ENCODE data around the gene WDR35. TPM values are rescaled to one million over a fixed set of nuclear protein-coding genes. Genes with fewer than 3 reads are reported as not detected.

WDR35 gene
- total RNA-seq, 1 donor from 2014 or later: 13.6 TPM

- H3K36me3 ChIP-seq (ENCODE audit: control insufficient read depth, insufficient read depth, low read length): no peaks in the 10 kb centered on the region
- H3K27me3 ChIP-seq (ENCODE audit: control insufficient read depth, insufficient read depth, low read length): no peaks in the 10 kb centered on the region
- no peak overlapping the region for H3K4me3 ChIP-seq (ENCODE audit: low read depth, low read length)
- TF ChIP-seq, protein P1, sequence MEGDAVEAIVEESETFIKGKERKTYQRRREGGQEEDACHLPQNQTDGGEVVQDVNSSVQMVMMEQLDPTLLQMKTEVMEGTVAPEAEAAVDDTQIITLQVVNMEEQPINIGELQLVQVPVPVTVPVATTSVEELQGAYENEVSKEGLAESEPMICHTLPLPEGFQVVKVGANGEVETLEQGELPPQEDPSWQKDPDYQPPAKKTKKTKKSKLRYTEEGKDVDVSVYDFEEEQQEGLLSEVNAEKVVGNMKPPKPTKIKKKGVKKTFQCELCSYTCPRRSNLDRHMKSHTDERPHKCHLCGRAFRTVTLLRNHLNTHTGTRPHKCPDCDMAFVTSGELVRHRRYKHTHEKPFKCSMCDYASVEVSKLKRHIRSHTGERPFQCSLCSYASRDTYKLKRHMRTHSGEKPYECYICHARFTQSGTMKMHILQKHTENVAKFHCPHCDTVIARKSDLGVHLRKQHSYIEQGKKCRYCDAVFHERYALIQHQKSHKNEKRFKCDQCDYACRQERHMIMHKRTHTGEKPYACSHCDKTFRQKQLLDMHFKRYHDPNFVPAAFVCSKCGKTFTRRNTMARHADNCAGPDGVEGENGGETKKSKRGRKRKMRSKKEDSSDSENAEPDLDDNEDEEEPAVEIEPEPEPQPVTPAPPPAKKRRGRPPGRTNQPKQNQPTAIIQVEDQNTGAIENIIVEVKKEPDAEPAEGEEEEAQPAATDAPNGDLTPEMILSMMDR (IDR thresholded peaks at IDR 0.05; ENCODE audit: insufficient read depth, low read length, poor library complexity, severe bottlenecking): no peak
- no peak for DNase-seq (ENCODE audit: low read depth)
These were observed 103.6 kb downstream of the WDR35 start for GRCh38 chr2:19886261-19886660.

DNA sequence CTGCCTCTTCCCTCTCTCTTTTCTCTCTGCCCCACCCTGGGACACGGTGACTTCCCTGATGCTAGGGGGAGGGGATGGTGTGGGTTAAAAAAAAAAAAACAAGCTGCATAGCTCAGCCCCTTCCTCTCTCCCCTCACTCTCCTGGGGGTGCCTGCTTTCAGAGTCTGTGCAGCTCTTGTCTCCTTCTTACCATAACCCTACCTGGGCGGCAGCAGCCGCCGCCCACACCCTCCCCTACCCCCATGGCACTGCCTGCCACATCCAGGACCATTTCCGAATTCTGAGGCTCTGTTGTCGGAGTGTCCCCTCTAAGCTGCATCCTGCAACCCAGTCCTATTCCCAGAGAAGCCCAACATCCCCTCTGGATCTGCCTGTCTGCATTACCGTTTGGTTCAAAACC, 104.1 kb downstream of the WDR35 start:
- Histone ChIP-seq H3K4me3 (ENCODE audit: low read depth, low read length) (no peak overlapping the region), H3K27me3 (ENCODE audit: control insufficient read depth, insufficient read depth, low read length) (no peaks in the 10 kb centered on the region), H3K36me3 (ENCODE audit: control insufficient read depth, insufficient read depth, low read length) (no peaks in the 10 kb centered on the region)
- TF ChIP-seq, protein P1 (IDR thresholded peaks at IDR 0.05; ENCODE audit: insufficient read depth, low read length, poor library complexity, severe bottlenecking): no peak
- no peak for DNase-seq (ENCODE audit: low read depth)

- no peaks in the 10 kb centered on the region for H3K36me3 ChIP-seq (ENCODE audit: control insufficient read depth, insufficient read depth, low read length)
- H3K4me3 ChIP-seq (ENCODE audit: low read depth, low read length): no peak overlapping the region
- DNase-seq (ENCODE audit: low read depth): no peak
- TF ChIP-seq, protein P1 (IDR thresholded peaks at IDR 0.05; ENCODE audit: insufficient read depth, low read length, poor library complexity, severe bottlenecking): no peak
- no peaks in the 10 kb centered on the region for H3K27me3 ChIP-seq (ENCODE audit: control insufficient read depth, insufficient read depth, low read length)
These were observed 105.8 kb downstream of the WDR35 start for GRCh38 chr2:19883971-19884720.

- TF ChIP-seq, protein P1 (IDR thresholded peaks at IDR 0.05; ENCODE audit: insufficient read depth, low read length, poor library complexity, severe bottlenecking): no peak
- no peak overlapping the region for H3K4me3 ChIP-seq (ENCODE audit: low read depth, low read length)
- H3K36me3 ChIP-seq (ENCODE audit: control insufficient read depth, insufficient read depth, low read length): no peaks in the 10 kb centered on the region
- DNase-seq (ENCODE audit: low read depth): no peak
- no peaks in the 10 kb centered on the region for H3K27me3 ChIP-seq (ENCODE audit: control insufficient read depth, insufficient read depth, low read length)
These were observed 106.4 kb downstream of the WDR35 start for GRCh38 chr2:19883486-19883885.

DNA sequence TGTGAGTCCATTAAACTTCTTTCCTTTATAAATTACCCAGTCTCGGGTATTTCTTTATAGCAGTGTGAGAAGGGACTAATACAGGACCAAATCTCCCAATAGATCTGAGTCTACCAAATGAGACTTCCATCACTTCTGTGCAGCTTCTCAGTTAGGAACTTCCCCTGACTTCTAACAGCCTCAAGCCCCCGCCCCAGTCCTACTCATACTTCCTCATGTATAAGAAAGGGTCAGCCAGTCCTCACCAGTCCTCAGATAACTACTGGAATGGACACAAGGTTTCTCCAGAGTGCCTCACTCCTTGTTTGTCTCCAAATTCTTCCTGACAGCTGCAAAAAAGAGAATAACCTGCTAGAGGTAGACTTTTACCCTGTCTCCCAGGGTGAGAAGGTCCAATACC, 107.6 kb downstream of the WDR35 start:
- DNase-seq (ENCODE audit: low read depth): no peak
- Histone ChIP-seq H3K36me3 (ENCODE audit: control insufficient read depth, insufficient read depth, low read length) (no peaks in the 10 kb centered on the region), H3K4me3 (ENCODE audit: low read depth, low read length) (no peak overlapping the region), H3K27me3 (ENCODE audit: control insufficient read depth, insufficient read depth, low read length) (no peaks in the 10 kb centered on the region)
- TF ChIP-seq, protein P1 (IDR thresholded peaks at IDR 0.05; ENCODE audit: insufficient read depth, low read length, poor library complexity, severe bottlenecking): no peak

GRCh38 chr2:19881908-19882265, 108.0 kb downstream of the WDR35 start:
- Histone ChIP-seq H3K36me3 (ENCODE audit: control insufficient read depth, insufficient read depth, low read length) (no peaks in the 10 kb centered on the region), H3K4me3 (ENCODE audit: low read depth, low read length) (no peak overlapping the region), H3K27me3 (ENCODE audit: control insufficient read depth, insufficient read depth, low read length) (no peaks in the 10 kb centered on the region)
- TF ChIP-seq, protein P1 (IDR thresholded peaks at IDR 0.05; ENCODE audit: insufficient read depth, low read length, poor library complexity, severe bottlenecking): no peak
- no peak for DNase-seq (ENCODE audit: low read depth)

All from kidney epithelial cell (primary cell).